DND-41 (cell line): ENCODE data around the gene PAPPA2.

Source experiments
- ATAC-seq: fragments of 200-7000 bp; cut with Tn5 transposase; 3 replicates; pipeline ENCODE4 v1.9.1; 2021; ENCODE audit warnings: low read depth; ENCODE audit not compliant: insufficient read depth
- DNase-seq: peaks from one replicate; pipeline ENCODE4 v3.0.0-alpha.2; 2020
- H2AFZ ChIP-seq: 2 replicates; pipeline ENCODE4 v1.6.0; 2012; ENCODE audit warnings: low read depth, low read length
- H3K27ac ChIP-seq: 2 replicates; pipeline ENCODE4 v1.5.1; 2012; ENCODE audit warnings: low read length, inconsistent platforms
- H3K27me3 ChIP-seq: fragments of 200-600 bp; sonication (generic); 2 replicates; pipeline ENCODE4 v1.6.0; 2012; ENCODE audit warnings: low read length, mild to moderate bottlenecking, inconsistent platforms; ENCODE audit not compliant: insufficient read depth, poor library complexity
- H3K36me3 ChIP-seq: 2 replicates; pipeline ENCODE4 v1.5.1; 2012; ENCODE audit warnings: low read length, inconsistent platforms; ENCODE audit not compliant: insufficient read depth
- H3K4me1 ChIP-seq: 2 replicates; pipeline ENCODE4 v1.5.1; 2012; ENCODE audit warnings: mild to moderate bottlenecking, low read length; ENCODE audit not compliant: insufficient read depth
- H3K4me2 ChIP-seq: 2 replicates; pipeline ENCODE4 v1.6.0; 2012; ENCODE audit warnings: mild to moderate bottlenecking, moderate library complexity, low read length, inconsistent platforms; ENCODE audit not compliant: insufficient read depth
- H3K4me3 ChIP-seq, 2 experiments: fragments of 200-600 bp in 1 of 2; shearing (Covaris generic) in 1 of 2; 2 replicates each; pipeline ENCODE4 v1.5.1; 2012 to 2016; ENCODE audit warnings: inconsistent platforms in 2 of 2, low read length in 2 of 2, mild to moderate bottlenecking in 2 of 2, low read depth in 1 of 2, moderate library complexity in 1 of 2
- H3K79me2 ChIP-seq: 2 replicates; pipeline ENCODE4 v1.6.0; 2012; ENCODE audit warnings: low read length, inconsistent platforms; ENCODE audit not compliant: insufficient read depth
- H3K9ac ChIP-seq: 2 replicates; pipeline ENCODE4 v1.6.0; 2012; ENCODE audit warnings: low read depth, mild to moderate bottlenecking, inconsistent platforms, low read length, moderate library complexity
- H3K9me3 ChIP-seq: 2 replicates; pipeline ENCODE4 v1.5.1; 2012; ENCODE audit warnings: low read length, moderate library complexity, mild to moderate bottlenecking, inconsistent platforms; ENCODE audit not compliant: insufficient read depth, severe bottlenecking
- H4K20me1 ChIP-seq: 2 replicates; pipeline ENCODE4 v1.6.0; 2012; ENCODE audit warnings: low read length; ENCODE audit not compliant: insufficient read depth
- CTCF ChIP-seq: IDR thresholded peaks from 2 replicates; pipeline ENCODE4 v1.5.1; 2012; ENCODE audit warnings: borderline replicate concordance, low read length, moderate library complexity, mild to moderate bottlenecking; ENCODE audit not compliant: poor library complexity, severe bottlenecking; ENCODE audit errors: extremely low read depth
- EZH2 ChIP-seq: IDR thresholded peaks from 3 replicates; pipeline ENCODE4 v1.6.1; 2012; ENCODE audit warnings: borderline replicate concordance, low read depth, mild to moderate bottlenecking, moderate library complexity, low read length, inconsistent platforms; ENCODE audit not compliant: severe bottlenecking

The PAPPA2 gene

GRCh38 chr1:176790786-176791185, 327.8 kb downstream of the PAPPA2 start:
- no peaks in the 10 kb centered on the region for H3K4me1 ChIP-seq
- H3K27ac ChIP-seq = no peak overlapping the region
- H4K20me1 ChIP-seq = no peaks in the 10 kb centered on the region
- no peak overlapping the region for H3K4me3 ChIP-seq
- DNase-seq (no peak), ATAC-seq (no peak)
- no peak overlapping the region for H3K9ac ChIP-seq
- H3K27me3 ChIP-seq = no peaks in the 10 kb centered on the region
- no peak overlapping the region for H2AFZ ChIP-seq
- H3K9me3 ChIP-seq = no peaks in the 10 kb centered on the region
- H3K4me2 ChIP-seq = no peak overlapping the region
- TF ChIP-seq EZH2 (no peak), CTCF (no peak)
- H3K79me2 ChIP-seq = no peaks in the 10 kb centered on the region
- no peaks in the 10 kb centered on the region for H3K36me3 ChIP-seq

- no peak for DNase-seq
- Histone ChIP-seq H3K4me3 (no peak overlapping the region), H3K4me1 (no peaks in the 10 kb centered on the region), H3K79me2 (no peaks in the 10 kb centered on the region), H3K4me2 (no peak overlapping the region), H3K27me3 (no peaks in the 10 kb centered on the region), H2AFZ (no peak overlapping the region), H4K20me1 (no peaks in the 10 kb centered on the region), H3K9ac (no peak overlapping the region), H3K9me3 (no peaks in the 10 kb centered on the region), H3K27ac (no peak overlapping the region), H3K36me3 (no peaks in the 10 kb centered on the region)
- no peak for ATAC-seq
- TF ChIP-seq CTCF (no peak), EZH2 (no peak)
Observed at GRCh38 chr1:176791906-176792305, 328.9 kb downstream of the PAPPA2 start.

GRCh38 chr1:176794897-176795508, 332.0 kb downstream of the PAPPA2 start:
- no peak for ATAC-seq
- no peak overlapping the region for H2AFZ ChIP-seq

More at GRCh38 chr1:176794897-176795508, 332.0 kb downstream of the PAPPA2 start:
- no peak overlapping the region for H3K4me3 ChIP-seq
- H3K4me2 ChIP-seq = no peak overlapping the region
- H3K9me3 ChIP-seq = no peaks in the 10 kb centered on the region
- no peak overlapping the region for H3K27ac ChIP-seq
- H3K27me3 ChIP-seq = no peaks in the 10 kb centered on the region
- no peaks in the 10 kb centered on the region for H3K4me1 ChIP-seq
- H3K36me3 ChIP-seq = no peaks in the 10 kb centered on the region
- H4K20me1 ChIP-seq = no peaks in the 10 kb centered on the region
- TF ChIP-seq EZH2 (no peak), CTCF (no peak)
- DNase-seq = no peak
- H3K9ac ChIP-seq = no peak overlapping the region
- no peaks in the 10 kb centered on the region for H3K79me2 ChIP-seq
